ENCODE measurements around the gene RBAK. TPM values are rescaled to one million over a fixed set of nuclear protein-coding genes. Genes with fewer than 3 reads are reported as not detected.
"Not testable (repeated sequence)": the region's sequence is repeated elsewhere in the genome, so short reads cannot be mapped to it uniquely, and the experiment has no call there.

RBAK gene
- total RNA-seq, 1 donor from 2014 or later = 26.0 TPM

DNA sequence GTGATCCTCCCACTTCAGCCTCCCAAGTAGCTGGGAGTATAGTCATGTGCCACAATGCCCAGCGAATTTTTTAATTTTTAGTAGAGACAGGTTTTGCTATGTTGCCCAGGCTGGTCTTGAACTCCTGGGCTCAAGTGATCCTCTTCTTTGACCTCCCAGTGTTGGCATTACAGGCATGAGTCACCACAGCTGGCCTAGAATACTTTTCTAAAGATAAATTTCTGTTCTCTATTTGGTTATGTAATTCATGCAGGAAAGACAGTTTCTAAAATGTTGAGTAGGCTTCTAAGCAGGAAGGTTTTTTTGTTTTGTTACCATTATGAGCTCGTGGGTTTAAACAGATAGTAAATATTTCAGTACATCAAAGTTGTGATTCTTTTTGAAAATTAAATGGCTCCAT lies 5.0 kb downstream of the RBAK start:
- no peak for DNase-seq (ENCODE audit: low spot score)

DNA sequence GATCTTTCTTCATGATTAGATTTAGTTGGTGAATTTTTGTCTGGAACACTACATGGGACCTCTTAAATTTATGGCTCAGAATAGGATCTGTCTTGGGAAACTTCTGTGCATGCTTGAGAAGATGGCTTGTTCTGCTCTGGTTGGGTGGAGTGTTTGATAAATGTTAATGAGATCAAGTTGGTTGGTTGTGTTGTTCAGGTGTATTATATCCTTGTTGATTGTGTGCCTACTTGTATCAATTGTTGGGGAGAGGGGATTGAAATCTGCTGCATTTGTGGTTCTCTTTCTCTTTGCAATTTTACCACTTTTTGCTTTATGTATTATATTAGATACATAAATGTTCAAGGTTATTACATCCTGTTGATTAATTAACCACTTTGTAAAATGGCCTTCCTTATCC lies 6.1 kb downstream of the RBAK start:
- not testable (repeated sequence) for DNase-seq (ENCODE audit: low spot score)

GRCh38 chr7:5053175-5053574 lies 7.5 kb downstream of the RBAK start:
- no peak for DNase-seq (ENCODE audit: low spot score)

DNA sequence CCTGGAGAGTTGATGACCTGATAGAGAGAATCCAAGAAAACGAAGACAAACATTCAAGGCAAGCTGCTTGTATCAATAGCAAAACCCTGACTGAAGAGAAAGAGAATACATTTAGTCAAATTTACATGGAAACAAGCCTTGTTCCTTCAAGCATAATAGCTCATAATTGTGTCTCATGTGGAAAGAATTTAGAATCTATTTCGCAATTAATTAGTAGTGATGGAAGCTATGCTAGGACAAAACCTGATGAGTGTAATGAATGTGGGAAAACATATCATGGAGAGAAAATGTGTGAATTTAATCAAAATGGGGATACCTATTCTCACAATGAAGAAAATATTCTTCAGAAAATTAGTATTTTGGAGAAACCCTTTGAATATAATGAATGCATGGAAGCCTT lies 18.0 kb downstream of the RBAK start:
- DNase-seq (ENCODE audit: low spot score) = no peak

DNA sequence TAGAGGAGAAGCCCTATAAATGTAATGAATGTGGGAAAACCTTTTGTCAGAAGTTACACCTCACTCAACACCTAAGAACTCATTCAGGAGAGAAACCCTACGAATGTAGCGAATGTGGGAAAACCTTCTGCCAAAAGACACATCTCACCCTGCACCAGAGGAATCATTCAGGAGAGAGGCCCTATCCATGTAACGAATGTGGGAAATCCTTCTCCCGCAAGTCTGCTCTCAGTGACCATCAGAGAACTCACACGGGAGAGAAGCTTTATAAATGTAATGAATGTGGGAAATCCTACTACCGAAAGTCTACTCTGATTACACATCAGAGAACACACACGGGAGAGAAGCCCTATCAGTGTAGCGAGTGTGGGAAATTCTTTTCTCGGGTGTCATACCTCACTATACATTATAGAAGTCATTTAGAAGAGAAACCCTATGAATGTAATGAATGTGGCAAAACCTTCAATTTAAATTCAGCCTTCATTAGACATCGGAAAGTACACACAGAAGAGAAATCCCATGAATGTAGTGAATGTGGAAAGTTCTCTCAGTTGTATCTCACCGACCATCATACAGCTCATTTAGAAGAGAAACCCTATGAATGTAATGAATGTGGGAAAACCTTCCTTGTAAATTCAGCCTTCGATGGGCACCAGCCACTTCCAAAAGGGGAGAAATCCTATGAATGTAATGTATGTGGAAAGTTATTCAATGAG lies 18.9 kb downstream of the RBAK start:
- no peak for DNase-seq (ENCODE audit: low spot score)

- no peak for DNase-seq (ENCODE audit: low spot score)
These were observed 19.4 kb downstream of the RBAK start for GRCh38 chr7:5065107-5065407.

DNA sequence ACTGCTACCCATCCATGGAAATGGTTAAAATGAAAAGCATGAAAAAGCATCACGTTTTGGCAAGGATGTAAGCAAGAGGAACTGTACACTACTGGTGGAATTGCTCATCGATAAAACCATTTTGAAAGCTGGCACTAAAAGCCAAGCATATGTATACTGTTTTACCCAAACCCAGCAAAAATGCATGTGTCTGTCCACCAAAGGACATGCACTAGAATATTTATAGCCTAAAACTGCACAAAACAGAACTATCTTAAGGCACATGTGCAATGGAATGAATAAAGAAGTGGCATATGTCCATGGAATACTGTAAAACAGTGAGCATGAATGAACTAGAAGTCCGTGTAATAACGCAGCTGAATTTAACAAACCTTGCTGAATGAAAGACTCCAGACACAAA lies 22.9 kb downstream of the RBAK start:
- no peak for DNase-seq (ENCODE audit: low spot score)

DNA sequence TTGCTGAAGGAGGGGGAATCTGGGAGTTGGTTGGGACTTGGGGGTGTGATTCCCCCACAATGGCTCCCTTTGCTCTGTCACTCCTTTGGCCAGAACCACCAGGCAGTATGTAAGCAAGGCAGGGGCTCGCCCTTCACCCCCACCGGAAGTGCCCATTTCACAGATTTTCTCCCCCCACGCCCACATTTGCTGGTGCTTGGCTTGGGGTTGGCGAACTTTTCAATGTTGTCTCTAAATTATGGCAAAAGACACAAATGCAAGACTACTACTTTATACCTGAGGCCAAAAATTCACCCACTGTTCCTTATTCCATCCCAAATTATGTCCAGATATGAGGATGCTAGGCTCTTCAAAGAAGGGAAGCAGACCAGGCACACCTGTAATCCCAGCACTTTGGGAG lies 24.5 kb downstream of the RBAK start:
- no peak for DNase-seq (ENCODE audit: low spot score)

DNA sequence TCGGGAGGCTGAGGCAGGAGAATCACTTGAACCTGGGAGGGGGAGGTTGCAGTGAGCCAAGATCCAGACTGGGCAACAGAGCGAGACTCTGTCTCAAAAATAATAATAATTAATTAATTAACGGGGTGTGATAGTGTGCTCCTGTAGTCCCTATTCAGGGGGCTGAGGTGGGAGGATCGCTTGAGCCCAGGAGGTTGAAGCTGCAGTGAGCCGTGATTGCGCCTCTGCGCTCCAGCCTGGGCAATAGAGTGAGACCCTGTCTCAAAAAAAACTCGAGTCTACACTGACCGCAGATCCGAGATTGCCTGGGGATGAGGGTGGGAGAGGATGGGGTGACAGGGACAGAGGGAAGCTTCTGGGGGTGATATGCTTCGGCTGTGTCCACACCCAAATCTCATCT lies 29.5 kb downstream of the RBAK start:
- DNase-seq (ENCODE audit: low spot score) = not testable (repeated sequence)

GRCh38 chr7:5077740-5078139 lies 32.1 kb downstream of the RBAK start:
- no peak for DNase-seq (ENCODE audit: low spot score)

DNA sequence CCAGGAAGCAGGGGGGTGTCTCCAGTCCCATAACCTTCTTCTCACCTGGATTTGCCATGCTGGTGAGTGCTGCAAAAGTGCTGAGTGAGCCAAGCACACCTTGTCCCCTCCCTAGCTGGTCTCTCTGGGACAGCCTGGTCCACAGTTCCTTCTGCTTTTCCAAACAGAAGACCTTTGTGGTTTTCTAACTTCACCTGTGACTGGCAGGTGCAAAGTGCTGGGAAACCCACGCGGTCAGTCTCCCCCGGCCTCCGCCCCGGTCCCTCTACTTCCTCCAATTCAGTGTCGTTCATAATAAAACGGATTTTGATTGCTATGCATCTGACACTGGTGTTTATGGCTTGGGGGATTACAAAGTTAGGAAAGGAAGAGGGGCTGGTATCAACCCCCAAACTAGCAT lies 37.1 kb downstream of the RBAK start:
- no peak for DNase-seq (ENCODE audit: low spot score)

DNA sequence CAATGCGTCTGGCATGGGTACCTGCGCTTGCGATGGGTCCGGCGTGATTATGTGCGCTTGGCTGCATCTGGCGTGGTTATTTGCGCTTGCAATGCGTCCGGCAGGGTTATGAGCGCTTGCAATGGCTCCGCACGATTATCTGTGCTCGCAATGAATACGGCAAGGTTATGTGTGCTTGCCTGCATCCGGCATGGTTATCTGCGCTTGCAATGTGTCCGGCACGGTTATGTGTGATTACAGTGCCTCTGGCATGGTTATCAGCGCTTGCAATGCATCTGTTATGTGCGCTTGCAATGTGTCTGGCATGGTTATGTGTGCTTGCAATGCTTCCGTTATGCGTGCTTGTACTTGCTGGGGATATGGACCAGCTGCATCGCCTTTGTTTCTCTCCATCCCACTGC lies 37.7 kb downstream of the RBAK start:
- DNase-seq (ENCODE audit: low spot score) = no peak

- DNase-seq (ENCODE audit: low spot score) = no peak
These were observed 40.6 kb downstream of the RBAK start for GRCh38 chr7:5086256-5086655.

GRCh38 chr7:5088228-5088833 lies 42.7 kb downstream of the RBAK start:
- DNase-seq (ENCODE audit: low spot score) = not testable (repeated sequence)

DNA sequence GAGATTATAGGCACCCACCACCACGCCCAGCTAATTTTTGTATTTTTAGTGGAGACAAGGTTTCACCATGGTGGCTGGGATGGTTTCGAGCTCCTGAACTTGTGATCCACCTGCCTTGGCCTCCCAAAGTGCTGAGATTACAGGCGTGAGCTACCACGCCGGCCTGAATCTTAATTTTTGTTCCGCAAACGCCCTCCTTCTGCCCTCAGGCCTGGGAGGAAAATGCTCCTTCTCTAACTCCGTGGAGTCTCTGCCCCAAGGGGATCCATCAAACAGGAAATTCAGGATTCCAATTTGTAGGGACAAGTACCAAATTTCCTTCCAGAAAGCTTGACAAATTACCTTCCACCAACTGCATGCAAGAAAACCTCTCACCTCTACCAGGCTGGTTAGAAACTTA lies 43.2 kb downstream of the RBAK start:
- no peak for DNase-seq (ENCODE audit: low spot score)

GRCh38 chr7:5093948-5094347 lies 48.3 kb downstream of the RBAK start:
- no peak for DNase-seq (ENCODE audit: low spot score)

- DNase-seq (ENCODE audit: low spot score) = no peak
These were observed 49.0 kb downstream of the RBAK start for GRCh38 chr7:5094641-5095040.

- no peak for DNase-seq (ENCODE audit: low spot score)
These were observed 70.7 kb downstream of the RBAK start for GRCh38 chr7:5116359-5116758.

GRCh38 chr7:5117095-5117970 lies 71.7 kb downstream of the RBAK start:
- no peak for DNase-seq (ENCODE audit: low spot score)
